Activated CD4-positive, alpha-beta T cell treated with anti-CD3 and anti-CD28 coated beads, Interleukin-2, amount 50 U/mL, for 1 hour (primary cell): ENCODE measurements around the gene ABCC3.
"Not testable (repeated sequence)": the region's sequence is repeated elsewhere in the genome, so short reads cannot be mapped to it uniquely, and the experiment has no call there.

Experiments used
- DNase-seq: peaks from one replicate; pipeline ENCODE4 v3.0.0-alpha.2; 2020

The ABCC3 gene

GRCh38 chr17:50687200-50688066 is 52.8 kb downstream of the ABCC3 start:
- DNase-seq, result no peak

GRCh38 chr17:50688245-50688644 is 53.6 kb downstream of the ABCC3 start:
- no peak for DNase-seq

GRCh38 chr17:50689251-50689650 is 54.6 kb downstream of the ABCC3 start:
- DNase-seq, result no peak

- DNase-seq, result no peak
Observed at GRCh38 chr17:50689956-50690886, 55.5 kb downstream of the ABCC3 start.

GRCh38 chr17:50690887-50691549 is 56.3 kb downstream of the ABCC3 start:
- no peak for DNase-seq

GRCh38 chr17:50691550-50692447 is 57.1 kb downstream of the ABCC3 start:
- no peak for DNase-seq

GRCh38 chr17:50692448-50693035 is 57.9 kb downstream of the ABCC3 start:
- no peak for DNase-seq

GRCh38 chr17:50693036-50693682 is 58.5 kb downstream of the ABCC3 start:
- no peak for DNase-seq

GRCh38 chr17:50696365-50696879 is 61.7 kb downstream of the ABCC3 start:
- DNase-seq, result no peak

GRCh38 chr17:50697062-50697461 is 62.4 kb downstream of the ABCC3 start:
- DNase-seq, result no peak

GRCh38 chr17:50697663-50698272 is 63.1 kb downstream of the ABCC3 start:
- DNase-seq, result no peak

- no peak for DNase-seq
Observed at GRCh38 chr17:50699410-50699809, 64.7 kb downstream of the ABCC3 start.

GRCh38 chr17:50703162-50703561 is 68.5 kb downstream of the ABCC3 start:
- no peak for DNase-seq

- DNase-seq, result peak; percentile 90
Observed at GRCh38 chr17:50707289-50708049, 72.8 kb downstream of the ABCC3 start, which contains the start of gene ANKRD40. ANKRD40 (minus strand) TSS chr17:50707914; CDS start chr17:50707654, 260 bp downstream.

GRCh38 chr17:50708050-50709000 is 73.6 kb downstream of the ABCC3 start:
- no peak for DNase-seq

GRCh38 chr17:50709053-50709452 is 74.4 kb downstream of the ABCC3 start:
- not testable (repeated sequence) for DNase-seq

GRCh38 chr17:50710025-50710424 is 75.3 kb downstream of the ABCC3 start:
- DNase-seq, result no peak

GRCh38 chr17:50710650-50711049 is 76.0 kb downstream of the ABCC3 start:
- no peak for DNase-seq
